Measurements from ENCODE around the gene BASP1. TPM values are rescaled to one million over a fixed set of nuclear protein-coding genes. Genes with fewer than 3 reads are reported as not detected.

The BASP1 gene
- total RNA-seq, 1 experiment from 2014 or later: 0.34 TPM

- Histone ChIP-seq H3K27me3 (ENCODE audit: insufficient read depth, low read length) (no peaks in the 10 kb centered on the region), H3K9ac (ENCODE audit: low read length) (no peak overlapping the region), H3K36me3 (ENCODE audit: control insufficient read depth in 1 of 2, insufficient read depth in 2 of 2, low read length in 2 of 2) (no peaks in the 10 kb centered on the region), H4K20me1 (ENCODE audit: insufficient read depth) (no peaks in the 10 kb centered on the region), H3K79me2 (ENCODE audit: insufficient read depth, low read length) (no peaks in the 10 kb centered on the region), H2AFZ (ENCODE audit: low read depth, low read length, poor library complexity, severe bottlenecking) (no peak overlapping the region), H3K9me2 (ENCODE audit: insufficient read depth) (no peaks in the 10 kb centered on the region), H3K4me2 (ENCODE audit: low read length) (no peak overlapping the region), H3K27ac (ENCODE audit: low read depth, low read length) (no peak overlapping the region), H3K4me1 (ENCODE audit: control insufficient read depth in 1 of 2, insufficient read depth in 2 of 2, low read length in 2 of 2) (no peaks in the 10 kb centered on the region), H3K9me3 (ENCODE audit: control insufficient read depth in 1 of 2, insufficient read depth in 1 of 2, low read depth in 1 of 2, low read length in 2 of 2) (no peaks in the 10 kb centered on the region), H3K4me3 (replicated peaks in 1 of 2; ENCODE audit: low read depth in 1 of 2, low read length in 2 of 2) (no peak overlapping the region)
- DNase-seq (ENCODE audit: low read depth, low spot score) (no peak), ATAC-seq (no peak)
- ChIA-PET CTCF (no interaction called here), RAD21 (ENCODE audit: low non-redundant PET in 1 of 2, low total read pairs in 2 of 2, uncharacterized antibody in 2 of 2, unreplicated experiment in 2 of 2) (no interaction called here), POLR2A (no interaction called here)
- no TSS peak for BruUV-seq (replicated peaks)
- intact Hi-C loops (cut with micrococcal nuclease): no loop called here
- no peak for TF ChIP-seq FOSL1 (IDR thresholded peaks at IDR 0.05; ENCODE audit: low read depth)
- TF ChIP-seq REST (IDR thresholded peaks at IDR 0.05; ENCODE audit: low read depth): no peak
- TF ChIP-seq SP1 (IDR thresholded peaks at IDR 0.05; ENCODE audit: low read depth): no peak
- TF ChIP-seq MAX (IDR thresholded peaks at IDR 0.05): no peak
Observed at GRCh38 chr5:17276445-17276844, 59.0 kb downstream of the BASP1 start.

- Histone ChIP-seq H3K9me2 (ENCODE audit: insufficient read depth) (no peaks in the 10 kb centered on the region), H3K27ac (ENCODE audit: low read depth, low read length) (no peak overlapping the region), H3K4me1 (ENCODE audit: control insufficient read depth in 1 of 2, insufficient read depth in 2 of 2, low read length in 2 of 2) (no peaks in the 10 kb centered on the region), H3K4me3 (replicated peaks in 1 of 2; ENCODE audit: low read depth in 1 of 2, low read length in 2 of 2) (no peak overlapping the region), H4K20me1 (ENCODE audit: insufficient read depth) (no peaks in the 10 kb centered on the region), H2AFZ (ENCODE audit: low read depth, low read length, poor library complexity, severe bottlenecking) (no peak overlapping the region), H3K79me2 (ENCODE audit: insufficient read depth, low read length) (no peaks in the 10 kb centered on the region), H3K4me2 (ENCODE audit: low read length) (no peak overlapping the region), H3K9me3 (ENCODE audit: control insufficient read depth in 1 of 2, insufficient read depth in 1 of 2, low read depth in 1 of 2, low read length in 2 of 2) (no peaks in the 10 kb centered on the region), H3K36me3 (ENCODE audit: control insufficient read depth in 1 of 2, insufficient read depth in 2 of 2, low read length in 2 of 2) (no peaks in the 10 kb centered on the region), H3K27me3 (ENCODE audit: insufficient read depth, low read length) (0 out of 2 replicates have a peak, but pooled peaks cover 4% of the 10 kb centered on the region), H3K9ac (ENCODE audit: low read length) (no peak overlapping the region)
- DNase-seq (ENCODE audit: low read depth, low spot score): no peak
- ChIA-PET CTCF (no interaction called here), POLR2A (no interaction called here), RAD21 (ENCODE audit: low non-redundant PET in 1 of 2, low total read pairs in 2 of 2, uncharacterized antibody in 2 of 2, unreplicated experiment in 2 of 2) (no interaction called here)
- BruUV-seq (replicated peaks): no TSS peak
- intact Hi-C loops (cut with micrococcal nuclease): no loop called here
- no peak for ATAC-seq
- no peak for TF ChIP-seq ZNF274 (IDR thresholded peaks at IDR 0.05; ENCODE audit: low read depth, low read length)
- TF ChIP-seq CEBPB (IDR thresholded peaks at IDR 0.05; ENCODE audit: low read depth): no peak
- TF ChIP-seq SRF (IDR thresholded peaks at IDR 0.05; ENCODE audit: low read depth): no peak
- no peak for TF ChIP-seq ZBTB33 (IDR thresholded peaks at IDR 0.05; ENCODE audit: extremely low read depth, insufficient replicate concordance, low read length)
- TF ChIP-seq EZH2 (IDR thresholded peaks at IDR 0.05): no peak
- TF ChIP-seq REST (IDR thresholded peaks at IDR 0.05; ENCODE audit: low read depth): no peak
- no peak for TF ChIP-seq CBX3 (IDR thresholded peaks at IDR 0.05; ENCODE audit: low read depth)
- TF ChIP-seq RAD21 (IDR thresholded peaks at IDR 0.05; ENCODE audit: low read depth): no peak
- TF ChIP-seq SIN3A (IDR thresholded peaks at IDR 0.05; ENCODE audit: low read depth): no peak
Observed at GRCh38 chr5:17277907-17278306, 60.5 kb downstream of the BASP1 start.
